Effector memory CD4-positive, alpha-beta T cell (primary cell): ENCODE results near the gene REXO4.

Experiments used
- DNase-seq, 3 donors: peaks; one replicate each; pipeline ENCODE4 v3.0.0-alpha.2; 2020
- H3K27ac ChIP-seq: 2 replicates; pipeline ENCODE4 v1.7.0; 2013; ENCODE audit warnings: mild to moderate bottlenecking, low read length, moderate library complexity; ENCODE audit not compliant: insufficient read depth, poor library complexity, severe bottlenecking
- H3K27me3 ChIP-seq: replicated peaks from 2 replicates; pipeline ENCODE4 v1.7.0; 2013; ENCODE audit warnings: mild to moderate bottlenecking, low read length; ENCODE audit not compliant: insufficient read depth, control insufficient read depth, poor library complexity, severe bottlenecking
- H3K36me3 ChIP-seq: 2 replicates; pipeline ENCODE4 v1.7.0; 2013; ENCODE audit warnings: mild to moderate bottlenecking, low read length, moderate library complexity; ENCODE audit not compliant: control insufficient read depth, insufficient read depth
- H3K4me1 ChIP-seq: 2 replicates; pipeline ENCODE4 v1.7.0; 2013; ENCODE audit warnings: low read length, mild to moderate bottlenecking; ENCODE audit not compliant: control insufficient read depth, insufficient read depth, poor library complexity, severe bottlenecking
- H3K4me3 ChIP-seq: 2 replicates; pipeline ENCODE4 v1.7.0; 2013; ENCODE audit warnings: low read length, low read depth, mild to moderate bottlenecking; ENCODE audit not compliant: insufficient read depth, poor library complexity, severe bottlenecking
- H3K9me3 ChIP-seq: 2 replicates; pipeline ENCODE4 v1.7.0; 2013; ENCODE audit warnings: mild to moderate bottlenecking, low read length, moderate library complexity; ENCODE audit not compliant: control insufficient read depth

The REXO4 gene

DNA sequence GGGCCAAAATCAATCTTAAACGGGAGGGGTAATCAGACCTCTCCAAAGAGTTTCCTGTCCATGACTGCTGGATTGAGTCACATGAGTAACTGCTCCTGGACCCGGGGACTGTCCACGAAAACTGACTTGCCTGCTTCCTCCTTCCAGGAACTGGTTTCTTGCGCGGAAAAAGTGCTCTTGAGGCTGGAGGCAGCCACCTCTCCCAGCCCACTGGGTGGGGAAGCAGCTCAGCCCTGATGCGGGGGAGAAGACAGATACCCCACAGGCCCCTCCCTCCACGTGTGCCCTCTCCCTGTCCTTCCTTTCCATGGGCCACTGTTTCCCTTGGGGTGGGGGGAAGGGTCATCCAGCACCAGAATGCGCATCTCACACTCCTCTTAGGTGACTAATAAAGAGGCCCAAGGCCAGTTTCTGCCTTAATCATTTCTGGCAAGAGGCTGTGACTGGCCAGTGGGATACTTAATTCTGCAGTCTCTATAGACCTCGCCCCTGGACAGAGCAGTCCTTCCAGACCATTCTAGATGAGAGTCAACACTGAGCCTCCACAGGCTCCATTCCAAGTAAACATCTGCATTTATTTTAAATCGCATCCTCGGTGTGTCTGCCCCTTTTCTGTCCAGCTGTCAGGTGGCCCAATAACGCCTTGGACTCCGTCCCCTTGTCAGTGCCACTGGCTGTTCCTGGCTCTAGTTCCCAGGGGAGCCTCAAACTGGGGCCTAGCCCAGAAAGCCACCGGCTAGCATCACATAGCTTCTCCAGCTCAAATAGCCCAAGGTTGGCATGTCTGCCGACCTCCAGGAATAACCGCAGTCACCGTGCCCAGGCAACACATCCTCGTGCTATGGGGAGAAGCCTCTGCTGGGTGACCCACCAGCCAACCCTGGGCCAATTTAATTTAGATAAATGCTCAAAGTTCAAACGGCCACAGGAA lies 12.0 kb downstream of the REXO4 start:
- Histone ChIP-seq H3K9me3 (no peaks in the 10 kb centered on the region), H3K36me3 (peaks cover 46% of the 10 kb centered on the region), H3K27me3 (no peaks in the 10 kb centered on the region), H3K27ac (no peak overlapping the region), H3K4me3 (no peak overlapping the region), H3K4me1 (no peaks in the 10 kb centered on the region)
- DNase-seq: no peak

DNA sequence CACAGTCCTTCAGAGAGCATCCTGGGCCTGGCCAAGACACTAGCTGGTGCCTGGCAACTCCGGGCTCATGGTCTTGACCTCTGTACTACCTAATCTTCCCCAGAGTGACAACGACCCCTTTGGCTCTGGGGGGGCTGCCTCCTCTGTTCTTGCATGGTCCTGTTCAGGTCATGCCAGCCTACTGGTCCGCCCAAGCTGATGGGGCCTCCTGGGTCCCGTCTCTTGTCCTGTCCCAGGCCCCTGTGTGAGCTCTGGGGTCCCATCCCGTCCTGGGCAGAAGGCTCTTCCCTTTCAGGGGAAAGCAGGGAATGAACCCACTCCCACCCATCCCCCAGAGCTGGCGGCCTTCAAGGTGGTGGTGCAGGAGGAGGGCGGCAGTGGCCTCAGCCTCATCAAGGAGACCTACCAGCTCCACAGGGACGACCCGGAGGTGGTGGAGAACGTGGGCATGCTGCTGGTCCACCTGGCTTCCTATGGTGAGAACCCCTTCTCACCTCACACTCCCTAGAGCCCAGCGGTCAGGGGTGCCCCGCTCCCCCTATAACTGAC lies 13.3 kb downstream of the REXO4 start:
- H3K9me3 ChIP-seq: no peaks in the 10 kb centered on the region
- peaks cover 33% of the 10 kb centered on the region for H3K36me3 ChIP-seq
- DNase-seq: no peak
- no peaks in the 10 kb centered on the region for H3K27me3 ChIP-seq
- no peak overlapping the region for H3K27ac ChIP-seq
- H3K4me1 ChIP-seq: no peaks in the 10 kb centered on the region
- H3K4me3 ChIP-seq: no peak overlapping the region

DNA sequence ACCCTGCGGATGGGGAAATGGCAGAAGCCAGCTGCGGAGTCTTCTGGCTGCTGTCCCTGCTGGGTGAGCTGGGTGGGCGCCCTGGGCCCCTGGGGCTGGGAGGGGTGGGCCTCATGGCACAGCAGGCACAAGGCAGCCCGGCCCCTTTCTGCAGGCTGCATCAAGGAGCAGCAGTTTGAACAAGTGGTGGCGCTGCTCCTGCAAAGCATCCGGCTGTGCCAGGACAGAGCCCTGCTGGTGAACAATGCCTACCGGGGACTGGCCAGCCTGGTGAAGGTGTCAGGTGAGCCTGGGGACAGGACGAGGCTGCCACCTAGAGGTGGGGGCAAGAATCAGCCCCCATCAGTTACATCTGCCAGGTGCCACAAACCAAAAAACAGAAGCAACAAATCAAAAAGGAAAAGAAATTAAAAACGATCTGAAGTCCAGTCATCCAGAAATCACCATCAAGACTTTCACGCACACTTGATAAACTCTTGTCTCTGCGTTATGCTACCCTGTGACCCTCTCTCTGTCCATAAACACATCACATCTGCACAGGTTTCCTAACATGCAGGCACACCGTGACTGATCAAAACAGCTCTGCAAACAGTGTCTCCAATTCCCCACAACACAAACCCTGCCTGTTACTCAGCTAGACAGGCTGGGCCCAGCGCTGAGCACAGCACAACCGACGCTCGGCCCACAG lies 13.9 kb downstream of the REXO4 start:
- Histone ChIP-seq H3K36me3 (peaks cover 31% of the 10 kb centered on the region), H3K27ac (no peak overlapping the region), H3K27me3 (no peaks in the 10 kb centered on the region), H3K4me3 (no peak overlapping the region), H3K9me3 (no peaks in the 10 kb centered on the region), H3K4me1 (no peaks in the 10 kb centered on the region)
- DNase-seq: peak; percentile 24 to 35 (median 31)

DNA sequence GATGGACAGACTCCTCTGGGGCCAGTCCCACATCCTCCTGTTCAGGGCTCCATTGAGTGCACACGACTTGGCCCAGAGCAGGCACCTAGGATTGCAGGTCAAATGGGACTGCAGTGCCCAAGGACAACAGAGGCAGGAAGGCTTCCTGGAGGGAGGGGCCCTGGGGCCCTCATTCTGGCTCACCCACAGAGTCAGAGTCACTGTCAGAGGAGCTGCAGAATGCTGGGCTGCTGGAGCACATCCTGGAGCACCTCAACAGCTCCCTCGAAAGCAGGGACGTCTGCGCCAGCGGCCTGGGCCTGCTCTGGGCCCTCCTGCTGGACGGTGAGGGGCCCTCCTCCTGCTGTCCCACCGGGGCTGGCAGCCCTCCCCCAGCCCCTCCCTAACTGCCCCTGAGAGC lies 15.1 kb downstream of the REXO4 start:
- no peak for DNase-seq
- H3K36me3 ChIP-seq: peaks cover 28% of the 10 kb centered on the region
- no peak overlapping the region for H3K27ac ChIP-seq
- H3K27me3 ChIP-seq: no peaks in the 10 kb centered on the region
- no peaks in the 10 kb centered on the region for H3K9me3 ChIP-seq
- H3K4me3 ChIP-seq: no peak overlapping the region
- H3K4me1 ChIP-seq: no peaks in the 10 kb centered on the region

DNA sequence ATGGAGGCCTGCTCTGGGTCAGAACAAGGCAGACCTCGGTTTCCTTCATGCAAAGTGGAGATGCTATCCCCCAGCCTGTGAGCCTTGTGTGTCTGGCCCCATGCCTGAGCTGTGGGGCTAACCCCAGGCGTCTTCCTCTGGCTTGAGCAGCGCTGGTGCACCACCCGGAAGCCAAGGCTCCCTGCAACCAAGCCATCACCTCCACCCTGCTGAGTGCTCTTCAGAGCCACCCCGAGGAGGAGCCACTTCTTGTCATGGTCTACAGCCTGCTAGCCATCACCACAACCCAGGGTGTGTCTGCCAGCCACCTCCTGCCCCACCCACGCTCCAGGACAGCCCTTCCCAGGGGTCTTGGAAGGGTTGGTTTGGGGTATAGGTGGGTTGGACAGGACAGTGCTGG lies 16.2 kb downstream of the REXO4 start:
- H3K36me3 ChIP-seq: peaks cover 20% of the 10 kb centered on the region

DNA sequence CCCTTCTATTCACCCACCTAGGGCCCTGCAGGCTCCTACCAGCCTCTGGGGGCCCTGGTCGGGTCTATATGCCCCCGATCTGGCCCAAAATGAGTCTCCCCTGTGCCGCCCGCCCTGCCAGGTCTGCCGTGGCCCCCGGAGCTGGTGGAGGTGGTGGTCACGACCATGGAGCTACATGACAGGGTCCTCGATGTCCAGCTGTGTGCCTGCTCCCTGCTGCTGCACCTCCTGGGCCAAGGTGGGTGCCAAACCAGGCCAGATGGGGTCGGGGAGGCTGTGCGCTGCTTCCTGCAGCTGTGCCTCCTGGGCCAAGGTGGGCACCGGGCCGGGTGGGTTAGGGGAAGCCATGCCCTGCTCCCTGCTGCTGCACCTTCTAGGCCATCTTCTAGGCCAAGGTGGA lies 17.5 kb downstream of the REXO4 start:
- Histone ChIP-seq H3K4me1 (no peaks in the 10 kb centered on the region), H3K27ac (no peak overlapping the region), H3K4me3 (no peak overlapping the region), H3K9me3 (no peaks in the 10 kb centered on the region), H3K36me3 (peaks cover 8% of the 10 kb centered on the region), H3K27me3 (no peaks in the 10 kb centered on the region)
- DNase-seq: no peak

More for the DNA sequence above, 16.2 kb downstream of the REXO4 start:
- H3K27ac ChIP-seq: no peak overlapping the region
- H3K4me1 ChIP-seq: no peaks in the 10 kb centered on the region
- H3K27me3 ChIP-seq: no peaks in the 10 kb centered on the region
- no peak for DNase-seq
- no peaks in the 10 kb centered on the region for H3K9me3 ChIP-seq
- no peak overlapping the region for H3K4me3 ChIP-seq

DNA sequence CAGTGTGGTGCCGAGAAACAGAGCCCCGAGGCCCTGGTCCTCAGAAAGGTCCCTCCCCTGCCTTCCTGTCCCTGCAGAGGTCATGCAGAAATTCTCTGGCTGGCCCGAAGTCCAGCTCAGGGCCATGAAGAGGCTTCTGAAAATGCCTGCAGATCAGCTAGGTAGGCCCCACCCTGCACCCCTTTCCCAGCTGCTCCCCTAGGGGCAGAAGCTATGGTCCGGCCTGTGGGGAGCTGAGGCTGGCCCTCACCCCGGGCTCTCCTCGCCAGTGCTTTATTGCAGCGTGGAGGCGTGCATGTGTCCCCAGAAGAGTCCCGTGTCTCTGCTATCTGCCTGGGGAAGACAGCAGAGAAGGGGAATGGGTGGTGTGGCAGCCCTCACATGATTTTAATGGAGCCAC lies 19.9 kb downstream of the REXO4 start:
- H3K27me3 ChIP-seq: no peaks in the 10 kb centered on the region
- no peak overlapping the region for H3K4me3 ChIP-seq
- no peak for DNase-seq
- no peaks in the 10 kb centered on the region for H3K36me3 ChIP-seq
- H3K9me3 ChIP-seq: no peaks in the 10 kb centered on the region
- no peaks in the 10 kb centered on the region for H3K4me1 ChIP-seq
- no peak overlapping the region for H3K27ac ChIP-seq

DNA sequence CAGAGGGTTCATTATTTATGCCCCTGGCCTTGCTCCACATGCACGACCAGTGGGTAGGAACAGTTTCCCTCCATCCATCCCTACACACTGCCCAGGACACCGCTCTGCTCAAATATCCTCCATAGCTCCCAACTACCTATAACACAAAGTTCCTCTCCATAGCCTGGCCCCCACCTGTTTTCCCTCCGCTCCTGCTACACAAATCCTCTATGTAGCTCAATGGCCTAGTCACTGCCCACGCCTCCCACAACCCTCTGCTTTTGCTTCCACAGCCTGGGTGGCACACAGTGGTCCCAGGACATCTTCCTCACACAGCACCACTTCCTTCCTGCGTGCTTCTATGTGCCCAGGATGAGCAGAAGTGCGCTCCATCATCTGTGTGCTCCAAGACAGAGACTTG lies 20.4 kb downstream of the REXO4 start:
- DNase-seq: no peak
- Histone ChIP-seq H3K36me3 (no peaks in the 10 kb centered on the region), H3K9me3 (no peaks in the 10 kb centered on the region), H3K27ac (no peak overlapping the region), H3K4me3 (no peak overlapping the region), H3K27me3 (no peaks in the 10 kb centered on the region), H3K4me1 (no peaks in the 10 kb centered on the region)

DNA sequence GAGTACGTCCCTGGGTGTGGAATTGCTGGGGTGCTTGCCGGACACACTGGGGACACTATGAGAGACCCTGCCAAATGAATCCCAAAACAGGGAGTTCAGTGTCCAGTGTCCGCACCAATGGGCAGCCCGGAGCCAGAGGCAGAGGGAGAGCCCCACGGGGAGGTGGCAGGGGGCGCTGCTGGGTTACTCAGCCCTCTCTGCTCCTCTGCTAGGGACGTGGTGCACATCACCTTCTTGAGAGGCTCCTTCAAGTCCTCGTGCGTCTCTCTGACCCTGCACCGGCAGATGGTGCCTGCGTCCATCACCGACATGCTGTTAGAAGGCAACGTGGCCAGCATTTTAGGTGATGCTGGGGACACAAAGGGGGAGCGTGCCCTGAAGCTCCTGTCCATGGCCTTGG lies 20.9 kb downstream of the REXO4 start:
- Histone ChIP-seq H3K4me1 (no peaks in the 10 kb centered on the region), H3K4me3 (no peak overlapping the region), H3K9me3 (no peaks in the 10 kb centered on the region), H3K27ac (no peak overlapping the region), H3K36me3 (no peaks in the 10 kb centered on the region), H3K27me3 (no peaks in the 10 kb centered on the region)
- no peak for DNase-seq

DNA sequence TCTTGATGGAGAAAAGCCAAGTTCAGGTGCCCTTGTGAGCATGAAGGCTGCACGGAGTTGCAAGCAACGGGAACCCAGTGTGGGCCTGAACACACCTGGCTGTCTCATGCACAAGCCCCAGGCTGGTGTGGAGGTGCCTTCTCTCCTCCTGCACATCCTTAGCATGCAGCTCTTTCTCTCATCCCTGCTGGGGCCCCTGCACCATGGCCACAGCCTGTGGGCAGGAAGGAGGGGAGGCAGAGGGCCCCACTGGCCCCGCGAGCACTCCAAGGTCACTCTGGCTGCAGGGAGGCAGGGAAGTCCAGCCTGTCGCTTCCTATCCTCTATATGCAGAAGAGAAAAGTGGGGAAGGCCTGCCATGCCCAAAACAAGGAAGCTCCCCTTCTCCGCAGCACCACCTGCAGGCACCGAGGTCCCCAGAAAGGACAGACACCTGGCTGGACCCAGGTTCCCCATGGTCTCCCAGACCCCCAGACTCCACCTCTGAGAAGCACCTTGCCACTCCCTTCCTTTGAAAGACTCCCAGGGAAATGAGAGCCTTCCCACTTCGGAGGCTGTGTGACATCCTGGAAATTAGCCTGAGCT lies 23.0 kb downstream of the REXO4 start:
- Histone ChIP-seq H3K27ac (no peak overlapping the region), H3K4me3 (no peak overlapping the region), H3K9me3 (no peaks in the 10 kb centered on the region), H3K27me3 (no peaks in the 10 kb centered on the region), H3K4me1 (no peaks in the 10 kb centered on the region), H3K36me3 (no peaks in the 10 kb centered on the region)
- no peak for DNase-seq
